Heart right ventricle (tissue), 16 donors: ENCODE data around the gene CYP39A1. TPM values are rescaled to one million over a fixed set of nuclear protein-coding genes. Genes with fewer than 3 reads are reported as not detected.

Source experiments
- ATAC-seq, 8 donors: fragments of 200-7000 bp; cut with Tn5 transposase; one replicate each; pipeline ENCODE4 v1.9.1; 2020; ENCODE audit warnings: mild to moderate bottlenecking in 8 of 8, moderate library complexity in 8 of 8, moderate number of reproducible peaks in 1 of 8
- DNase-seq, 2 donors: peaks; one replicate each; pipeline ENCODE4 v3.0.0-alpha.2; 2020
- H3K27ac ChIP-seq, 10 donors: fragments of 200-600 bp; sonication (generic) in 2 of 10; one replicate each; pipeline versions ENCODE4 v1.5.0 to v1.8.0; 2020 to 2022; ENCODE audit warnings: mild to moderate bottlenecking in 3 of 10
- H3K27me3 ChIP-seq, 7 donors: fragments of 200-600 bp; one replicate each; pipeline ENCODE4 v1.8.0; 2021 to 2022; ENCODE audit warnings: mild to moderate bottlenecking in 2 of 7
- H3K36me3 ChIP-seq, 9 donors: fragments of 200-600 bp; sonication (generic) in 1 of 9; one replicate each; pipeline versions ENCODE4 v1.5.0 to v1.8.0; 2020 to 2022; ENCODE audit warnings: mild to moderate bottlenecking in 2 of 9
- H3K4me1 ChIP-seq, 9 donors: fragments of 200-600 bp; sonication (generic) in 1 of 9; one replicate each; pipeline versions ENCODE4 v1.5.0 to v1.8.0; 2020 to 2022; ENCODE audit warnings: mild to moderate bottlenecking in 4 of 9
- H3K4me3 ChIP-seq, 10 donors: fragments of 200-600 bp; sonication (generic) in 2 of 10; one replicate each; pipeline versions ENCODE4 v1.5.0 to v1.8.0; 2020 to 2022; ENCODE audit warnings: mild to moderate bottlenecking in 7 of 10, moderate library complexity in 2 of 10
- H3K9me3 ChIP-seq, 11 donors: fragments of 200-600 bp in 10 of 11; sonication (generic) in 2 of 11; one replicate each; pipeline versions ENCODE4 v1.5.0 to v1.8.0; 2013 to 2022; ENCODE audit warnings: mild to moderate bottlenecking in 2 of 11, control low read depth in 1 of 11, moderate library complexity in 1 of 11
- CTCF ChIP-seq, 9 donors: fragments of 200-600 bp; sonication (generic) in 2 of 9; IDR thresholded peaks; one replicate each; pipeline versions ENCODE4 v1.5.0 to v1.8.0; 2021 to 2022; ENCODE audit warnings: antibody characterized with exemption in 9 of 9, mild to moderate bottlenecking in 5 of 9, moderate library complexity in 1 of 9
- WGBS, 2 donors: extraction: QIAGEN DNeasy Blood & Tissue Kit; methylation state at CpG; one replicate each; pipeline ENCODE4 v1.1.7; 2013; ENCODE audit warnings: inconsistent platforms in 1 of 2; 5-methylcytosine and 5-hydroxymethylcytosine counted together
- intact Hi-C, 10 donors: fragments of 100-400 bp; cut with DNase I; formaldehyde crosslinking; loops; one replicate each; pipeline versions ENCODE4 v1.11.1 to v1.14.2; 2022
- polyA plus RNA-seq, 2 donors: library from polyadenylated mRNA; stranded (reverse); fragments of 200-250 nt; gene quantifications; one replicate each; pipeline ENCODE4 v1.2.3, GENCODE V29; 2013
- total RNA-seq, 10 donors: library from RNA; stranded (reverse); fragmentation: NEBNext Ultra II Directional in 3 of 10; extraction: Animal tissue kit (Norgen Biotek cat#: 25700) in 3 of 10; gene quantifications; one replicate each; pipeline versions ENCODE4 v1.2.1 to v1.2.4, GENCODE V29; 2021 to 2023
- donor health status: Arrhythmogenic right ventricular cardiomyopathy.
- donor health status: ischemic (EF 13 %, LVEDD 7.1; RV severe dilation, severe dysfunction).
- donor health status: healthy with polysubstance abuse.
- donor health status: DM: no; HTN: yes; CAD: no.
- donor health status: DM: no; HTN: no; CAD: no.
- donor health status: ischemic (EF 25% LVEDD 6.9; RV normal size, moderate dysfunction).
- donor health status: ischemic (EF 25% LVEDD 5.7; RV mildly dilated, moderate dysfunction).
- donor health status: healthy.
- donor health status: DM: yes; HTN: yes; CAD: no.
- donor health status: Ischemic cardiomyopathy.
- donor health status: ischemic (EF 35%, LVEDD 5.7; RV mildly dilated, moderate dysfunction).
- donor health status: nonischemic (EF 11% LVEDD 7.7; RV severe dilation, severe dysfunction).
- donor health status: DM: yes; HTN: yes; CAD: no.
- donor health status: PGD.
- donor health status: ischemic (EF 29% LVEDD 5.4; RV normal size, mild dysfunction).
- donor health status: nonischemic (EF 23%, LVEDD 6.1; RV moderate dilation, normal function).

The CYP39A1 gene
- total and polyA plus RNA-seq, 12 donors: 2.9 to 7.5 (median 4.5) TPM

DNA sequence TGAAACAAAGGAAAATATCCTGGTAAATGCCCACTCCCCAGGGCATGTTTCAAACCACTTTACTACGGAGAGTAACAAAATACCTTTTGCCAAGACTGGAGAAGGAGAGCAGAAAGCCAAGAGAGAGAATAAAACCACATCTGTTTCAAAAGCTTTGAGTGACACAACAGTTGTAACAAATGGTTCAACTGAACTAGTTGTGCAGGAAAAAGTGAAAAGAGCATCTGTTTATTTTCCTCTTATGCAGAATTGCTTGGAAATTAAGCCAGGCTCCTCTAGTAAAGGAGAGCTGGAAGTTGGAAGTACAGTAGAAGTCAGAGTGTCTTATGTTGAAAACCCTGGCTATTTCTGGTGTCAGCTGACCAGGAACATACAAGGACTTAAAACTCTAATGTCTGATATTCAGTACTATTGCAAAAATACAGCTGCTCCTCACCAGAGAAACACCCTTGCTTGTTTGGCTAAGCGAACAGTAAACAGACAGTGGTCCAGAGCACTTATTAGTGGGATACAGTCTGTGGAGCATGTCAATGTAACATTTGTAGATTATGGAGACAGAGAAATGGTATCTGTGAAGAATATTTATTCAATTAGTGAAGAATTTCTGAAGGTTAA lies 37.6 kb upstream of the CYP39A1 start:
- no peak for TF ChIP-seq CTCF (IDR thresholded peaks at IDR 0.05)
- no peak for DNase-seq
- Histone ChIP-seq H3K9me3 (peaks cover 0 to 9% (median 0%) of the 10 kb centered on the region in 11 donors), H3K4me3 (no peak overlapping the region), H3K27ac (no peak overlapping the region), H3K4me1 (no peaks in the 10 kb centered on the region), H3K27me3 (no peaks in the 10 kb centered on the region), H3K36me3 (no peaks in the 10 kb centered on the region)
- 80 to 90% methylated on average over 2 of the region's 2 CpGs for WGBS, 2 donors
- intact Hi-C loops: no loop called here
- no peak for ATAC-seq

DNA sequence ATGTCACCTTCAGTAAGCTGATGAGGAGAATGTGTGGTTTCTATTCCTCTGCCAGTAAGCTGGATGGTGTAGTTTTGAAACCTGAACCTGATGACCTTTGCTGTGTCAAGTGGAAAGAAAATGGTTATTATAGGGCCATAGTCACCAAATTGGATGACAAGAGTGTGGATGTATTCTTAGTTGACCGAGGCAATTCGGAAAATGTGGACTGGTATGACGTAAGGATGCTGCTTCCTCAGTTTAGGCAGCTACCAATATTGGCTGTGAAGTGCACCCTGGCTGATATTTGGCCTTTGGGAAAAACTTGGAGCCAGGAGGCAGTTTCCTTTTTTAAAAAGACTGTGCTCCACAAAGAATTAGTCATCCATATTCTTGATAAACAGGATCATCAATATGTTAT lies 37.0 kb upstream of the CYP39A1 start:
- 82 to 94% methylated on average over 3 of the region's 3 CpGs for WGBS, 2 donors
- Histone ChIP-seq H3K9me3 (peaks cover 0 to 9% (median 0%) of the 10 kb centered on the region in 11 donors), H3K4me3 (no peak overlapping the region), H3K27ac (no peak overlapping the region), H3K27me3 (no peaks in the 10 kb centered on the region), H3K4me1 (no peaks in the 10 kb centered on the region), H3K36me3 (no peaks in the 10 kb centered on the region)
- TF ChIP-seq CTCF (IDR thresholded peaks at IDR 0.05): no peak
- no peak for ATAC-seq
- intact Hi-C loops: loop anchor here in 1 of 10 donors (10.0 kb wide), 1 partner anchor 55 kb away; the partner anchor contains the start of gene ANKRD66
- no peak for DNase-seq

DNA sequence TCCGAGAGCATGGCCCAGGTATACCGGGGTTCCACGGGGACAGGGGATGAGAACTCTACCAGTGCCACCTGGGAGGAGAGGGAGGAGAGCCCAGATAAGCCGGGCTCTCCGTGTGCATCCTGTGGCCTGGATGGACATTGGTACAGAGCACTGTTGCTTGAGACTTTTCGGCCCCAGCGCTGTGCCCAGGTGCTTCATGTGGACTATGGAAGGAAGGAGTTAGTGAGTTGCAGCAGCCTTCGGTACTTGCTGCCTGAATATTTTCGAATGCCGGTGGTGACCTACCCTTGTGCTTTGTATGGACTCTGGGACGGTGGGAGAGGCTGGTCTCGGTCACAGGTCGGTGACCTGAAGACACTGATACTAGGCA lies 36.3 kb upstream of the CYP39A1 start:
- H3K27me3 ChIP-seq: no peaks in the 10 kb centered on the region
- TF ChIP-seq CTCF (IDR thresholded peaks at IDR 0.05): no peak
- intact Hi-C loops: loop anchor here in 1 of 10 donors (10.0 kb wide), 1 partner anchor 56 kb away; the partner anchor contains the start of gene ANKRD66
- no peaks in the 10 kb centered on the region for H3K4me1 ChIP-seq
- H3K27ac ChIP-seq: no peak overlapping the region
- H3K9me3 ChIP-seq: peaks cover 0 to 9% (median 0%) of the 10 kb centered on the region in 11 donors
- no peak overlapping the region for H3K4me3 ChIP-seq
- 95 to 96% methylated on average over 13 of the region's 13 CpGs for WGBS, 2 donors
- DNase-seq (no peak), ATAC-seq (peak in 1 of 8 donors; percentile 38)
- H3K36me3 ChIP-seq: no peaks in the 10 kb centered on the region

GRCh38 chr6:46688117-46688965 lies 35.7 kb upstream of the CYP39A1 start:
- ATAC-seq (peak in 1 of 8 donors; percentile 30), DNase-seq (no peak)
- Histone ChIP-seq H3K36me3 (no peaks in the 10 kb centered on the region), H3K9me3 (peaks cover 0 to 9% (median 0%) of the 10 kb centered on the region in 11 donors), H3K27me3 (no peaks in the 10 kb centered on the region), H3K27ac (no peak overlapping the region), H3K4me3 (no peak overlapping the region), H3K4me1 (no peaks in the 10 kb centered on the region)
- intact Hi-C loops: loop anchor here in 1 of 10 donors (10.0 kb wide), 1 partner anchor 56 kb away; the partner anchor contains the start of gene ANKRD66
- no peak for TF ChIP-seq CTCF (IDR thresholded peaks at IDR 0.05)
- 91 to 95% methylated on average over 85 of the region's 85 CpGs for WGBS, 2 donors
